Gastrocnemius medialis (tissue), 4 donors: ENCODE data around the gene ICE1. TPM values are rescaled to one million over a fixed set of nuclear protein-coding genes. Genes with fewer than 3 reads are reported as not detected.

ENCODE experiments used
- ATAC-seq, 2 donors: fragments of 150-250 bp; one replicate each; pipeline ENCODE4 v1.9.1; 2016
- DNase-seq, 2 donors: peaks; one replicate each; pipeline ENCODE4 v3.0.0-alpha.2; 2019
- H3K27ac ChIP-seq, 4 donors: fragments of 200-600 bp; sonication (generic); 1 replicate in 1 of 4; 2 replicates in 3 of 4; pipeline ENCODE4 v1.5.1; 2016 to 2018; ENCODE audit warnings: mild to moderate bottlenecking in 2 of 4, moderate library complexity in 1 of 4
- H3K27me3 ChIP-seq, 3 donors: fragments of 200-600 bp; sonication (generic) in 2 of 3; 1 replicate in 1 of 3; 2 replicates in 2 of 3; pipeline versions ENCODE4 v1.5.1 to v1.6.0; 2016 to 2019; ENCODE audit warnings: mild to moderate bottlenecking in 1 of 3, moderate library complexity in 1 of 3
- H3K36me3 ChIP-seq, 2 donors: fragments of 200-600 bp; sonication (generic) in 1 of 2; one replicate each; pipeline ENCODE4 v1.5.1; 2017 to 2018
- H3K4me1 ChIP-seq, 2 donors: fragments of 200-600 bp; sonication (generic) in 1 of 2; one replicate each; pipeline ENCODE4 v1.5.1; 2016 to 2017; ENCODE audit warnings: mild to moderate bottlenecking in 2 of 2
- H3K4me3 ChIP-seq, 4 donors: fragments of 200-600 bp; sonication (generic) in 3 of 4; 1 replicate in 1 of 4; 2 replicates in 3 of 4; pipeline ENCODE4 v1.5.1; 2016 to 2019; ENCODE audit warnings: mild to moderate bottlenecking in 2 of 4
- H3K9me3 ChIP-seq, 3 donors: fragments of 200-600 bp; sonication (generic) in 2 of 3; 1 replicate in 1 of 3; 2 replicates in 2 of 3; pipeline ENCODE4 v1.5.1; 2016 to 2019
- POLR2A ChIP-seq, 2 donors: fragments of 450-650 bp; IDR thresholded peaks; one replicate each; pipeline ENCODE4 v1.6.1; 2017; ENCODE audit warnings: antibody characterized with exemption in 2 of 2, mild to moderate bottlenecking in 2 of 2, moderate library complexity in 2 of 2
- in situ Hi-C, 4 donors: fragments of 200-750 bp; cut with MboI; loops; one replicate each; pipeline versions ENCODE4 v1.15.0 to v1.8.0; 2017; ENCODE audit warnings: low sequenced_read_pairs in 4 of 4
- intact Hi-C: fragments of 100-400 bp; cut with DNase I; formaldehyde crosslinking; loops from one replicate; pipeline ENCODE4 v1.15.1; 2023; ENCODE audit warnings: low total_unique reads
- total RNA-seq, 4 donors: library from RNA; depleted of rRNA; stranded (reverse); fragments of >200 nt; gene quantifications; one replicate each; pipeline versions ENCODE4 v1.1.0 to v1.2.3, GENCODE V29; 2016
- TF ChIP-seq, protein P1 (sequence below), 5 experiments: fragments of 450-650 bp in 3 of 5; fragments of 200-600 bp in 2 of 5; sonication (generic) in 2 of 5; IDR thresholded peaks in 4 of 5; conservative IDR thresholded peaks in 1 of 5; 1 replicate in 4 of 5; 2 replicates in 1 of 5; pipeline ENCODE4 v1.5.1; 2016 to 2019; ENCODE audit warnings: antibody characterized with exemption in 5 of 5, mild to moderate bottlenecking in 3 of 5, moderate library complexity in 3 of 5

The ICE1 gene
- total RNA-seq, 4 donors from 2014 or later: 24.9 to 34.7 (median 32.7) TPM

DNA sequence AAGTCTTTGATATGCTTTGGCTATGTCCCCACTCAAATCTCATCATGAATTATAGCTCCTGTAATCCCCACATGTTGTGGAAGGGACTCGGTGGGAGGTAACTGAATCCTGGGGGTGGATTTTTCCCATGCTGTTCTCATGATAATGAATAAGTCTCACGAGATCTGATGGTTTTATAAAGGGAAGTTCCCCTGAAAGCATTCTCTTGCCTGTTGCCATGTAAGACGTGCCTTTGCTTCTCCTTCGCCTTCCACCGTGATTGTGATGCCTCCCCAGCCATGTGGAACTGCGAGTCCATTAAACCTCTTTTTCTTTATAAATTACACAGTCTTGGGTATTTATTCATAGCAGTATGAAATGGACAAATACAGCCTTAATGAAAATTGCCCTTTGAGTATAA lies 44.7 kb upstream of the ICE1 start:
- Histone ChIP-seq H3K4me1 (no peaks in the 10 kb centered on the region), H3K4me3 (no peak overlapping the region), H3K36me3 (no peaks in the 10 kb centered on the region), H3K9me3 (no peaks in the 10 kb centered on the region), H3K27ac (no peak overlapping the region), H3K27me3 (no peaks in the 10 kb centered on the region)
- TF ChIP-seq, protein P1, sequence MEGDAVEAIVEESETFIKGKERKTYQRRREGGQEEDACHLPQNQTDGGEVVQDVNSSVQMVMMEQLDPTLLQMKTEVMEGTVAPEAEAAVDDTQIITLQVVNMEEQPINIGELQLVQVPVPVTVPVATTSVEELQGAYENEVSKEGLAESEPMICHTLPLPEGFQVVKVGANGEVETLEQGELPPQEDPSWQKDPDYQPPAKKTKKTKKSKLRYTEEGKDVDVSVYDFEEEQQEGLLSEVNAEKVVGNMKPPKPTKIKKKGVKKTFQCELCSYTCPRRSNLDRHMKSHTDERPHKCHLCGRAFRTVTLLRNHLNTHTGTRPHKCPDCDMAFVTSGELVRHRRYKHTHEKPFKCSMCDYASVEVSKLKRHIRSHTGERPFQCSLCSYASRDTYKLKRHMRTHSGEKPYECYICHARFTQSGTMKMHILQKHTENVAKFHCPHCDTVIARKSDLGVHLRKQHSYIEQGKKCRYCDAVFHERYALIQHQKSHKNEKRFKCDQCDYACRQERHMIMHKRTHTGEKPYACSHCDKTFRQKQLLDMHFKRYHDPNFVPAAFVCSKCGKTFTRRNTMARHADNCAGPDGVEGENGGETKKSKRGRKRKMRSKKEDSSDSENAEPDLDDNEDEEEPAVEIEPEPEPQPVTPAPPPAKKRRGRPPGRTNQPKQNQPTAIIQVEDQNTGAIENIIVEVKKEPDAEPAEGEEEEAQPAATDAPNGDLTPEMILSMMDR (IDR thresholded peaks at IDR 0.05 in 4 of 5, conservative IDR thresholded peaks at IDR 0.05 in 1 of 5): no peak
- no peak for TF ChIP-seq POLR2A (IDR thresholded peaks at IDR 0.05)
- intact Hi-C loops: no loop called here
- no peak for DNase-seq
- in situ Hi-C loops: loop anchor here in 1 of 4 donors (25.0 kb wide), 1 partner anchor 490 kb away; no protein-coding TSS in a partner anchor
- ATAC-seq: no peak

DNA sequence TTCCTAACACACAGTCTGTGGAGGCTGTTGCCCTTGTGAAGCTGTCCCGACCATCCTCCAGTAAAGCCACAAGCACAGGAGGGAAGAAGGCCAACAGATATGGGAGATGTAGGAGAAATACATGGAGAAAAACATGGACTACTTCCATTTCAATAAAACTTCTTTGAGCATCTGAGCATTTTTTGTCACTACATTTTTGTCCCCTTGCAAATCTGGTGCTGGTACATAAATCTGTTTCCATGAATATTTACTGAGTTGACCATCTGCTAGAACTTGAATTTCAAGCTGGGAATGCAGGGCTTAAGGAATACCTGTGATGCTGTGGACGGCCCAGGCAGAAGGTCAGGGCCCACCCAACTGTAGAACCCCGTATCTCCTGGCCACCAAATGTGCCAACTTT lies 43.9 kb upstream of the ICE1 start:
- no peak for TF ChIP-seq POLR2A (IDR thresholded peaks at IDR 0.05)
- TF ChIP-seq, protein P1 (IDR thresholded peaks at IDR 0.05 in 4 of 5, conservative IDR thresholded peaks at IDR 0.05 in 1 of 5): no peak
- H3K27ac ChIP-seq: no peak overlapping the region
- no peak overlapping the region for H3K4me3 ChIP-seq
- no peaks in the 10 kb centered on the region for H3K4me1 ChIP-seq
- no peaks in the 10 kb centered on the region for H3K27me3 ChIP-seq
- intact Hi-C loops: no loop called here
- H3K36me3 ChIP-seq: no peaks in the 10 kb centered on the region
- DNase-seq: no peak
- H3K9me3 ChIP-seq: no peaks in the 10 kb centered on the region
- in situ Hi-C loops: loop anchor here in 1 of 4 donors (25.0 kb wide), 1 partner anchor 491 kb away; no protein-coding TSS in a partner anchor
- no peak for ATAC-seq

DNA sequence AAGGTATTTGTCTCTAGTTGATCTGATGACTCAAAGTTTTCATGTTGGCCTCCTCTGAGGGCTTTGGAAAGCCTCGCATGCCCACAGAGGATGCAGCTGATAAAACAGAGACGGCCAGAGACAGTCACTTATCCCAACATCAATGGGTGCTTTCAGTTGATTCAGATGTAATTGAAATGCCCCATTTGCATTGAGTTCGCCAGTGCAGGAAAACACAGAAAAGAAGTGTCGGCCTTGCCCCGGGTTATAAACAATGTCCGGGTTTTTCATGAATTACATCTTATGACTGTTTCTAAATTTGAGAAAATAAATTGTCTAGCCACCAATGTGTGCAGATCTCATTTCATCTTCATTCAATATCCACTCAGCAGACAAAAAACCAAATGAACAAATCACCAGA lies 42.2 kb upstream of the ICE1 start:
- no peak for ATAC-seq
- Histone ChIP-seq H3K27me3 (no peaks in the 10 kb centered on the region), H3K9me3 (no peaks in the 10 kb centered on the region), H3K4me1 (no peaks in the 10 kb centered on the region), H3K36me3 (no peaks in the 10 kb centered on the region), H3K4me3 (no peak overlapping the region), H3K27ac (no peak overlapping the region)
- no peak for DNase-seq
- TF ChIP-seq, protein P1 (IDR thresholded peaks at IDR 0.05 in 4 of 5, conservative IDR thresholded peaks at IDR 0.05 in 1 of 5): no peak
- TF ChIP-seq POLR2A (IDR thresholded peaks at IDR 0.05): no peak
- in situ Hi-C loops: loop anchor here in 1 of 4 donors (25.0 kb wide), 1 partner anchor 493 kb away; no protein-coding TSS in a partner anchor
- intact Hi-C loops: no loop called here

DNA sequence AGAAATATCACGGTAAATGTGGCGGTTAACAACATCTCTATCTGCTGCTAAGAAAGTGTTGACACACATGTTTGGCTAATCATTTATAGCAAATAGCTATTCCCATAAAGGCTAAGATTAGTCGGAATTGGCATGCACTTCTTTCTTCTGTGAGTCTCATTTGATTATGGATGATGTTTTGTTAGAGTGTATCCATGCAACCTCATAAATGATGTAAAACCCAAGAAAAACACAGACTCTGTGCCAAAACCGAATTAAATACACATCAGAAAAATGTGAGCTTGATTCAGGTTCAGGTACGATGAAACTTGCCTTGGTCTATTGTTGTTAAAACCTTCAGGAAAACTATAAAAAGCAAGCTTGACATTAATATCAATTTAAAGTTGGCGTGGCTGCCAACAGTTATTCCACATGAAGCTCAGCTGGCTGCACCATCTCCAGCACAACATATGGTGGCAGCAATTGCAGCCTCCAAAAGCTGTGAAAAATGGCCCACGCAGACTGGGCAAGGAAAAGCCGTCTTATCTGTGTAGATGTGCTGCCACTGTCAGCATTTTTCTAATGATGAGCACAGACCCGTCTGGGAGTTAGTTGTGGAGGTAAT lies 41.1 kb upstream of the ICE1 start:
- no peaks in the 10 kb centered on the region for H3K27me3 ChIP-seq
- ATAC-seq (no peak), DNase-seq (no peak)
- H3K27ac ChIP-seq: no peak overlapping the region
- intact Hi-C loops (no loop called here), in situ Hi-C loops (loop anchor here in 1 of 4 donors (25.0 kb wide), 1 partner anchor 494 kb away; no protein-coding TSS in a partner anchor)
- H3K9me3 ChIP-seq: no peaks in the 10 kb centered on the region
- TF ChIP-seq, protein P1 (IDR thresholded peaks at IDR 0.05 in 4 of 5, conservative IDR thresholded peaks at IDR 0.05 in 1 of 5): no peak
- no peak for TF ChIP-seq POLR2A (IDR thresholded peaks at IDR 0.05)
- no peaks in the 10 kb centered on the region for H3K4me1 ChIP-seq
- H3K4me3 ChIP-seq: no peak overlapping the region
- H3K36me3 ChIP-seq: no peaks in the 10 kb centered on the region
